Lower leg skin (tissue), 4 donors: Measurements from ENCODE around the gene DLG2. TPM values are rescaled to one million over a fixed set of nuclear protein-coding genes. Genes with fewer than 3 reads are reported as not detected.

Source experiments
- DNase-seq, 2 donors: peaks; one replicate each; pipeline ENCODE4 v3.0.0-alpha.2; 2019; ENCODE audit warnings: low spot score in 2 of 2
- H3K4me3 ChIP-seq: fragments of 200-600 bp; sonication (generic); 2 replicates; pipeline ENCODE4 v1.5.1; 2017; ENCODE audit warnings: mild to moderate bottlenecking, low read depth; ENCODE audit not compliant: poor library complexity, severe bottlenecking
- POLR2A ChIP-seq, 2 donors: fragments of 450-650 bp; IDR thresholded peaks; one replicate each; pipeline ENCODE4 v1.6.1; 2016 to 2017; ENCODE audit warnings: antibody characterized with exemption in 2 of 2, mild to moderate bottlenecking in 1 of 2, moderate library complexity in 1 of 2
- WGBS, 2 donors: methylation state at CpG; one replicate each; pipeline ENCODE4 v1.1.5; 2018; 5-methylcytosine and 5-hydroxymethylcytosine counted together
- intact Hi-C: fragments of 100-400 bp; cut with DNase I; formaldehyde crosslinking; loops from one replicate; pipeline ENCODE4 v1.15.0; 2023; ENCODE audit warnings: low total_unique reads
- total RNA-seq, 4 donors: library from RNA; depleted of rRNA; stranded (reverse); fragments of >200 nt; gene quantifications; one replicate each; pipeline ENCODE4 v1.1.0, GENCODE V29; 2016
- TF ChIP-seq, protein P1 (sequence below), 3 donors: fragments of 450-650 bp; IDR thresholded peaks; one replicate each; pipeline ENCODE4 v1.5.1; 2016; ENCODE audit warnings: antibody characterized with exemption in 3 of 3, mild to moderate bottlenecking in 3 of 3, moderate library complexity in 2 of 3

DLG2 gene
- total RNA-seq, 4 donors from 2014 or later: 37.6 to 68.3 (median 46.0) TPM

DNA sequence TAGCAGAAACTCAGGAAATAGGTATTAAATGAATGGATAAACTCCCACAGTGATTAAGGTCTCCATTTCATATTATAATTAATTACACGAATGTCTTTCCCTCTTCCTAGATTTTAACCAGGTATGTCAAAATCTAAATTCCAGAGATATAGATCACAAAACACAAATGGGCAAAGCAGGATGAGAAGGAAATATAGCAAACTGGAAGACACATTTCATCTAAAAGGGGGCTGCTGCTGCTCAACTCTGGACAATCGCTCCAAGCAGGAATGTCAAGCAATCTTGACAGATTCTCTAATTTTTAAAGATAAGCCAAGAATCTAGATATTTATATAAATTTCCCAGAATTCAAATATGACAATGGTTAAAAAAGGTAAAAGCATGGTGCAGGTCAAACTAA lies 1786.8 kb downstream of the DLG2 start:
- intact Hi-C loops: no loop called here
- H3K4me3 ChIP-seq: no peak overlapping the region
- TF ChIP-seq, protein P1, sequence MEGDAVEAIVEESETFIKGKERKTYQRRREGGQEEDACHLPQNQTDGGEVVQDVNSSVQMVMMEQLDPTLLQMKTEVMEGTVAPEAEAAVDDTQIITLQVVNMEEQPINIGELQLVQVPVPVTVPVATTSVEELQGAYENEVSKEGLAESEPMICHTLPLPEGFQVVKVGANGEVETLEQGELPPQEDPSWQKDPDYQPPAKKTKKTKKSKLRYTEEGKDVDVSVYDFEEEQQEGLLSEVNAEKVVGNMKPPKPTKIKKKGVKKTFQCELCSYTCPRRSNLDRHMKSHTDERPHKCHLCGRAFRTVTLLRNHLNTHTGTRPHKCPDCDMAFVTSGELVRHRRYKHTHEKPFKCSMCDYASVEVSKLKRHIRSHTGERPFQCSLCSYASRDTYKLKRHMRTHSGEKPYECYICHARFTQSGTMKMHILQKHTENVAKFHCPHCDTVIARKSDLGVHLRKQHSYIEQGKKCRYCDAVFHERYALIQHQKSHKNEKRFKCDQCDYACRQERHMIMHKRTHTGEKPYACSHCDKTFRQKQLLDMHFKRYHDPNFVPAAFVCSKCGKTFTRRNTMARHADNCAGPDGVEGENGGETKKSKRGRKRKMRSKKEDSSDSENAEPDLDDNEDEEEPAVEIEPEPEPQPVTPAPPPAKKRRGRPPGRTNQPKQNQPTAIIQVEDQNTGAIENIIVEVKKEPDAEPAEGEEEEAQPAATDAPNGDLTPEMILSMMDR (IDR thresholded peaks at IDR 0.05): no peak
- no peak for TF ChIP-seq POLR2A (IDR thresholded peaks at IDR 0.05)
- DNase-seq: no peak
- WGBS, 2 donors: 84 to 89% methylated on average over 2 of the region's 2 CpGs

DNA sequence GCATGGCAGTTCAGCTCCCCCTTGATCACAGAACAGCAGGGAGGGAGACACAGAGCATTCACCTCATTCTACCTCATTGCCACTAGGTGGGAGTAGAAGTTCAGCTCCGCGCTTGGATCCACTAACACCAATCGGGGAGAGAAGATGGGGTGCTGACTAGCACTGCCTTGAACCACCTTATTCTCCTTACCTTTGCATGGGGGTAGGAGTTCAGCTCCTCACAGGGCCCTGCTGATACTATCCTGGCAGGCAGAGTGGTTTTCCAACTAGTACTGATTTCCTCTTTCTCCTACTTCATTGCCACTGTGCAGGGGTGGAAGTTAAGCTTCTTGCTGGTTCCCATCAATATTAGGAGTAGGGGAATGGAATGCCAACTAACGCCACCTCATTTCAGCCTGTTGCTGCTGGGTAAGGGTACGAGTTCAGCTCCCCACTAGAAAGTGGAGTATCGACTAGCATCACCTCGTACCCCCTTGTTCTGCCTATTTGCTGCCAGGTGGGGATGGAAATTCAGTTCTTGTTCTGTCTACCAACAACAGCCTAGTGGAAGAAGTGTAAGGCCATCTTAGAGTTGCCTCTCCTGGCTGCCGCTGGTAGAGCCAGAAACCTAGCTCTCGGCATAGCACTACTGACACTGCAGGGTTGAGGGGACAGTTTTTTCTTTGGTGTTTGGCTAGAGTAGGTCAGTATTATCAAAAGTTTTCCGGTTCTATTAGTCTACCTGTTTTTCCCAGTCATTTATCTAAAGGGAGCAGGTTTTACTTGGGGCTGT lies 1790.1 kb downstream of the DLG2 start:
- 62 to 64% methylated on average over 10 of the region's 10 CpGs for WGBS, 2 donors

GRCh38 chr11:83836065-83836464 lies 1791.1 kb downstream of the DLG2 start:
- intact Hi-C loops: no loop called here
- TF ChIP-seq, protein P1 (IDR thresholded peaks at IDR 0.05): no peak
- no peak for TF ChIP-seq POLR2A (IDR thresholded peaks at IDR 0.05)
- no peak for DNase-seq
- no peak overlapping the region for H3K4me3 ChIP-seq

More for the DNA sequence above, 1790.1 kb downstream of the DLG2 start:
- no peak for DNase-seq
- intact Hi-C loops: no loop called here
- no peak overlapping the region for H3K4me3 ChIP-seq
- TF ChIP-seq, protein P1 (IDR thresholded peaks at IDR 0.05): no peak
- no peak for TF ChIP-seq POLR2A (IDR thresholded peaks at IDR 0.05)

- H3K4me3 ChIP-seq: no peak overlapping the region
- no peak for DNase-seq
- TF ChIP-seq, protein P1 (IDR thresholded peaks at IDR 0.05): no peak
- TF ChIP-seq POLR2A (IDR thresholded peaks at IDR 0.05): no peak
- intact Hi-C loops: no loop called here
- 57 to 61% methylated on average over 1 of the region's 1 CpG for WGBS, 2 donors
Observed at GRCh38 chr11:83835423-83835822, 1791.7 kb downstream of the DLG2 start.

DNA sequence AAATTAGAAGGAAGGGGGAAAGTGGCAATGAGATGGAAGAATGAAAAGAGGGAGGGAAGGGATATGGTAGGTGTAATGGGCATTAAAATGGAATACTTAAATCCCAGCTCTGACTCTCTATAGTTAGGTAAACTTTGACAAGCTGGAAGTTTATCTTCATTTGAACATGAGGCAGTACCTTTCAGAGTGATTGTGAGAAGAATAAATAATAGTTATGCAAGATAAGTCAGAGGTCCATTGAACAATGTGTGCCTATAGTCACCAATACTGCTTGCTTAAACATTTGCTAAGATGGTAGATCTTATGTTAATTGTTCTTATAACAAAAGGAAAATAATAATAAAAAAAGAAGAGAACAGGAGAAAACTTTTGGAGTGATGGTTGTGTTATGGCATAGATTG lies 1795.2 kb downstream of the DLG2 start:
- no peak overlapping the region for H3K4me3 ChIP-seq
- TF ChIP-seq, protein P1 (IDR thresholded peaks at IDR 0.05): no peak
- TF ChIP-seq POLR2A (IDR thresholded peaks at IDR 0.05): no peak
- DNase-seq: no peak
- intact Hi-C loops: no loop called here
